GM23338 (cell line): ENCODE measurements around the gene VPS37C. TPM values are rescaled to one million over a fixed set of nuclear protein-coding genes. Genes with fewer than 3 reads are reported as not detected.

Source experiments
- ATAC-seq: fragments of 200-7000 bp; cut with Tn5 transposase; 3 replicates; pipeline ENCODE4 v1.9.1; 2020
- DNase-seq: peaks from one replicate; pipeline ENCODE4 v3.0.0-alpha.2; 2015; ENCODE audit warnings: low spot score
- H2AFZ ChIP-seq: fragments of 200-600 bp; sonication (generic); 2 replicates; pipeline ENCODE4 v1.8.0; 2016; ENCODE audit warnings: antibody characterized with exemption, mild to moderate bottlenecking, moderate library complexity
- H3F3A ChIP-seq: fragments of 200-600 bp; sonication (generic); replicated peaks from 2 replicates; pipeline ENCODE4 v1.8.0; 2017; ENCODE audit warnings: antibody characterized with exemption, mixed run types, low read depth
- H3K27ac ChIP-seq: fragments of 200-600 bp; sonication (generic); 2 replicates; pipeline ENCODE4 v1.6.1; 2016; ENCODE audit warnings: low read depth
- H3K27me3 ChIP-seq: fragments of 200-600 bp; sonication (generic); 2 replicates; pipeline ENCODE4 v1.8.0; 2016; ENCODE audit warnings: mild to moderate bottlenecking, mixed run types, moderate library complexity; ENCODE audit not compliant: insufficient read depth
- H3K36me3 ChIP-seq: fragments of 200-600 bp; sonication (generic); 2 replicates; pipeline ENCODE4 v1.8.0; 2016; ENCODE audit warnings: mild to moderate bottlenecking; ENCODE audit not compliant: insufficient read depth
- H3K4me1 ChIP-seq: fragments of 200-600 bp; sonication (generic); 2 replicates; pipeline ENCODE4 v1.8.0; 2016; ENCODE audit warnings: mild to moderate bottlenecking, moderate library complexity; ENCODE audit not compliant: insufficient read depth
- H3K4me2 ChIP-seq: fragments of 200-600 bp; sonication (generic); 2 replicates; pipeline ENCODE4 v1.7.1; 2017; ENCODE audit warnings: mixed run types
- H3K4me3 ChIP-seq: fragments of 200-600 bp; sonication (generic); 2 replicates; pipeline ENCODE4 v1.6.1; 2016; ENCODE audit warnings: mixed run types
- H3K79me2 ChIP-seq: fragments of 200-600 bp; sonication (generic); replicated peaks from 2 replicates; pipeline ENCODE4 v1.8.0; 2017; ENCODE audit warnings: mild to moderate bottlenecking; ENCODE audit not compliant: insufficient read depth
- H3K9me2 ChIP-seq: fragments of 200-600 bp; sonication (generic); 2 replicates; pipeline ENCODE4 v1.8.0; 2017; ENCODE audit not compliant: insufficient read depth
- H4K20me1 ChIP-seq: fragments of 200-600 bp; sonication (generic); replicated peaks from 2 replicates; pipeline ENCODE4 v1.8.0; 2017; ENCODE audit warnings: mild to moderate bottlenecking; ENCODE audit not compliant: insufficient read depth
- H3K27ac Mint-ChIP-seq: 2 replicates; pipeline ENCODE4 v1.8.0; 2020; ENCODE audit warnings: inconsistent platforms, mild to moderate bottlenecking, moderate library complexity, mixed read lengths
- H3K27me3 Mint-ChIP-seq: 3 replicates; pipeline ENCODE4 v1.8.0; 2022; ENCODE audit warnings: low read depth, mild to moderate bottlenecking, moderate library complexity, mixed read lengths, inconsistent platforms; ENCODE audit not compliant: insufficient read depth, poor library complexity
- H3K36me3 Mint-ChIP-seq: 3 replicates; pipeline ENCODE4 v1.8.0; 2021; ENCODE audit warnings: low read depth, mild to moderate bottlenecking, inconsistent platforms, moderate library complexity, mixed read lengths
- H3K4me1 Mint-ChIP-seq: 3 replicates; pipeline ENCODE4 v1.8.0; 2020; ENCODE audit warnings: mild to moderate bottlenecking, inconsistent platforms, mixed read lengths
- H3K4me3 Mint-ChIP-seq: 3 replicates; pipeline ENCODE4 v1.8.0; 2021; ENCODE audit warnings: moderate library complexity, mild to moderate bottlenecking, inconsistent platforms, mixed read lengths
- H3K9me3 Mint-ChIP-seq: 3 replicates; pipeline ENCODE4 v1.8.0; 2020; ENCODE audit warnings: moderate library complexity, mild to moderate bottlenecking, inconsistent platforms, mixed read lengths
- CREB1 ChIP-seq: fragments of 250-450 bp; sonication (Bioruptor Pico); IDR thresholded peaks from 2 replicates; pipeline ENCODE4 v1.5.0; 2020; ENCODE audit warnings: low read depth, mild to moderate bottlenecking, moderate library complexity
- CTCF ChIP-seq, 2 experiments: fragments of 200-600 bp in 1 of 2; sonication (generic) in 1 of 2; conservative IDR thresholded peaks; 2 replicates each; pipeline versions ENCODE4 v1.5.1 to v1.6.1; 2016 to 2017; ENCODE audit warnings: antibody characterized with exemption in 2 of 2, low read depth in 2 of 2, mild to moderate bottlenecking in 2 of 2, moderate library complexity in 1 of 2
- ETS1 ChIP-seq: IDR thresholded peaks from 2 replicates; pipeline ENCODE4 v1.6.1; 2016; ENCODE audit warnings: antibody characterized with exemption
- EZH2 ChIP-seq: fragments of 200-600 bp; sonication (generic); IDR thresholded peaks from one replicate; pipeline ENCODE4 v1.8.0; 2017; ENCODE audit warnings: antibody characterized with exemption, mild to moderate bottlenecking, low read depth; ENCODE audit not compliant: unreplicated experiment
- EZH2phosphoT487 ChIP-seq: fragments of 200-600 bp; sonication (generic); IDR thresholded peaks from one replicate; pipeline ENCODE4 v1.8.1; 2018; ENCODE audit warnings: antibody characterized with exemption; ENCODE audit not compliant: unreplicated experiment
- JUNB ChIP-seq: IDR thresholded peaks from one replicate; pipeline ENCODE4 v1.6.1; 2016; ENCODE audit warnings: antibody characterized with exemption; ENCODE audit not compliant: unreplicated experiment
- NANOG ChIP-seq: IDR thresholded peaks from 2 replicates; pipeline ENCODE4 v1.6.1; 2016; ENCODE audit warnings: antibody characterized with exemption, borderline replicate concordance
- POLR2AphosphoS5 ChIP-seq: IDR thresholded peaks from 2 replicates; pipeline ENCODE4 v1.6.1; 2016; ENCODE audit warnings: antibody characterized with exemption, low read depth
- STAT1 ChIP-seq: IDR thresholded peaks from one replicate; pipeline ENCODE4 v1.6.1; 2016; ENCODE audit warnings: antibody characterized with exemption; ENCODE audit not compliant: unreplicated experiment
- ZNF114 ChIP-seq: fragments of 250-450 bp; sonication (Bioruptor Pico); IDR thresholded peaks from 2 replicates; pipeline ENCODE4 v1.5.0; 2020; ENCODE audit warnings: mild to moderate bottlenecking, moderate library complexity
- ZNF331 ChIP-seq: fragments of 250-450 bp; sonication (Bioruptor Pico); IDR thresholded peaks from 2 replicates; pipeline ENCODE4 v1.5.0; 2020; ENCODE audit warnings: low read depth, mild to moderate bottlenecking, moderate library complexity
- polyA plus RNA-seq: library from polyadenylated mRNA; unstranded; fragments of >200 nt; fragmentation: Nextera tagmentation; extraction: Ambion mirVana; gene quantifications from 2 replicates; pipeline ENCODE4 v1.2.1, GENCODE V29; 2016
- total RNA-seq: library from RNA; depleted of rRNA; stranded (reverse); fragments of >200 nt; shearing (Covaris generic); gene quantifications from 2 replicates; pipeline ENCODE4 v1.2.3, GENCODE V29; 2014
- TF ChIP-seq, protein P1 (sequence below): fragments of 250-450 bp; sonication (Bioruptor Pico); IDR thresholded peaks from 2 replicates; pipeline ENCODE4 v1.5.0; 2020; ENCODE audit warnings: mild to moderate bottlenecking, moderate library complexity

Gene VPS37C
- total and polyA plus RNA-seq, 2 experiments from 2014 or later = 8.8 to 19.4 TPM

DNA sequence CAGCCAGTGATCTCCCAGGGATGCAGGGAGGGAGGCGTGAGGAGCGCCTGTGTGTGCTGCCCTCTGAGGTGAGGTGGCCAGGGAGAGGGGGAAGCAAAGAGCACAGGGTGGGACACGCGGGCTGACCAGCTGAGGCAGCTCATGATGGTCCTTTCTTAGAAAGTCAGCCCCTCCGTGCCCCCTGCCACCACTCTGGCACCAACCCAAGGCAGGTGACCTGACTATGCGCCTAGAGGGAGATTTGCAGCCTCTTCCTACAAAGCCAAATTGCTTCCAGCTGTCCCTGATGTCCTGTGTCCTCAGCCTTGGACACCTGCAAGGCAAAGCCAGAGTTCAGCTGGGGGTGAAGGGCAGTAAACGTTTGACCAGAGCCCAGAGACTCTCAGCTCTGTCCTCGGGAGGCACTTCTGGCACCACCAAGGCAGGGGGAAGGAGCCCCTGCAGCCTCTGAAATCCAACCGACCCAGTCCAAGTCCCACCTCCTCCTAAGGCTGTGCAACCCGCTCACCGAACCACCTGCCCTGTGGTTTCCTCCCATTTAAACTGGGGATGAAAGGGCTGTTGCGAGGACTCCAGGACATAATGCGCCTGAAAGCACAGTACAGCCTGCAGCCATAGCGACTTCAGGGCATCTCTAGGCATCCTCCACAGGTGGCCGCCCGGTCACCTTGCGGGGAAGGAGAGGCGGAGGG lies 32.1 kb downstream of the VPS37C start (continued):
- TF ChIP-seq ZNF331 (CRISPR knock-in tag) = no peak
- no peak for TF ChIP-seq ZNF114 (CRISPR knock-in tag)
- TF ChIP-seq POLR2AphosphoS5 = no peak; the same call in 1 of the 2 replicates
- TF ChIP-seq ETS1 = no peak
- TF ChIP-seq STAT1 = no peak
- TF ChIP-seq EZH2 = no peak

DNA sequence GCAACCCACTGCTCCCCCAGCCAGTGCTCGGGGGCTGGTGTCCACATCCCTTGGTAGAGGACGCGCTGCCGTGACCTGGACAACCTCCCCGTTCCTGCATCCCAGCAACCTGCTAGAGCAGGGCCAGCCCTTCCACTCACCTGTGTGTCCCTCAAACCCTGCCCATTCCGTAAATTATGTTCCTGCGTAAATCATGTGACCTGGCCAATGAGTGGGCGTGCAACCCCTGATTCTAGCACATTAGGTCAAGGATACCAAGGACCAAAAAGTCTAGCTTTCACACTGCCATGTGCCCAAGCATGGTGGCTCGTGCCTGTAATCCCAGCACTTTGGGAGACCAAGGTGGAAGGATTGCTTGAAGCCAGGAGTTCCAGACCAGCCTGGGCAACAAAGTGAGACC lies 33.2 kb downstream of the VPS37C start:
- no peaks in the 10 kb centered on the region for H4K20me1 ChIP-seq
- Mint-ChIP-seq H3K27ac (no peak overlapping the region), H3K27me3 (no peaks in the 10 kb centered on the region), H3K9me3 (no peaks in the 10 kb centered on the region), H3K4me1 (peaks cover 8% of the 10 kb centered on the region), H3K4me3 (no peak overlapping the region), H3K36me3 (0 out of 3 replicates have a peak, but pooled peaks cover 2% of the 10 kb centered on the region)
- H3K79me2 ChIP-seq = no peaks in the 10 kb centered on the region
- no peaks in the 10 kb centered on the region for H3F3A ChIP-seq
- no peak overlapping the region for H3K27ac ChIP-seq
- H3K4me1 ChIP-seq = 0 out of 2 replicates have a peak, but pooled peaks cover 2% of the 10 kb centered on the region
- no peaks in the 10 kb centered on the region for H3K9me2 ChIP-seq
- no peak overlapping the region for H3K4me3 ChIP-seq
- DNase-seq (no peak), ATAC-seq (no peak)
- H3K4me2 ChIP-seq = no peak overlapping the region
- H3K36me3 ChIP-seq = no peaks in the 10 kb centered on the region
- no peak overlapping the region for H2AFZ ChIP-seq
- H3K27me3 ChIP-seq = no peaks in the 10 kb centered on the region
- TF ChIP-seq ZNF331 (CRISPR knock-in tag) (no peak), NANOG (no peak), CTCF (conservative IDR thresholded peaks at IDR 0.05; ENCODE audit: low read depth in 2 of 2) (no peak), JUNB (no peak), CREB1 (CRISPR knock-in tag) (no peak), ZNF114 (CRISPR knock-in tag) (no peak), EZH2 (no peak), POLR2AphosphoS5 (no peak), EZH2phosphoT487 (no peak), STAT1 (no peak)
- TF ChIP-seq, protein P1, sequence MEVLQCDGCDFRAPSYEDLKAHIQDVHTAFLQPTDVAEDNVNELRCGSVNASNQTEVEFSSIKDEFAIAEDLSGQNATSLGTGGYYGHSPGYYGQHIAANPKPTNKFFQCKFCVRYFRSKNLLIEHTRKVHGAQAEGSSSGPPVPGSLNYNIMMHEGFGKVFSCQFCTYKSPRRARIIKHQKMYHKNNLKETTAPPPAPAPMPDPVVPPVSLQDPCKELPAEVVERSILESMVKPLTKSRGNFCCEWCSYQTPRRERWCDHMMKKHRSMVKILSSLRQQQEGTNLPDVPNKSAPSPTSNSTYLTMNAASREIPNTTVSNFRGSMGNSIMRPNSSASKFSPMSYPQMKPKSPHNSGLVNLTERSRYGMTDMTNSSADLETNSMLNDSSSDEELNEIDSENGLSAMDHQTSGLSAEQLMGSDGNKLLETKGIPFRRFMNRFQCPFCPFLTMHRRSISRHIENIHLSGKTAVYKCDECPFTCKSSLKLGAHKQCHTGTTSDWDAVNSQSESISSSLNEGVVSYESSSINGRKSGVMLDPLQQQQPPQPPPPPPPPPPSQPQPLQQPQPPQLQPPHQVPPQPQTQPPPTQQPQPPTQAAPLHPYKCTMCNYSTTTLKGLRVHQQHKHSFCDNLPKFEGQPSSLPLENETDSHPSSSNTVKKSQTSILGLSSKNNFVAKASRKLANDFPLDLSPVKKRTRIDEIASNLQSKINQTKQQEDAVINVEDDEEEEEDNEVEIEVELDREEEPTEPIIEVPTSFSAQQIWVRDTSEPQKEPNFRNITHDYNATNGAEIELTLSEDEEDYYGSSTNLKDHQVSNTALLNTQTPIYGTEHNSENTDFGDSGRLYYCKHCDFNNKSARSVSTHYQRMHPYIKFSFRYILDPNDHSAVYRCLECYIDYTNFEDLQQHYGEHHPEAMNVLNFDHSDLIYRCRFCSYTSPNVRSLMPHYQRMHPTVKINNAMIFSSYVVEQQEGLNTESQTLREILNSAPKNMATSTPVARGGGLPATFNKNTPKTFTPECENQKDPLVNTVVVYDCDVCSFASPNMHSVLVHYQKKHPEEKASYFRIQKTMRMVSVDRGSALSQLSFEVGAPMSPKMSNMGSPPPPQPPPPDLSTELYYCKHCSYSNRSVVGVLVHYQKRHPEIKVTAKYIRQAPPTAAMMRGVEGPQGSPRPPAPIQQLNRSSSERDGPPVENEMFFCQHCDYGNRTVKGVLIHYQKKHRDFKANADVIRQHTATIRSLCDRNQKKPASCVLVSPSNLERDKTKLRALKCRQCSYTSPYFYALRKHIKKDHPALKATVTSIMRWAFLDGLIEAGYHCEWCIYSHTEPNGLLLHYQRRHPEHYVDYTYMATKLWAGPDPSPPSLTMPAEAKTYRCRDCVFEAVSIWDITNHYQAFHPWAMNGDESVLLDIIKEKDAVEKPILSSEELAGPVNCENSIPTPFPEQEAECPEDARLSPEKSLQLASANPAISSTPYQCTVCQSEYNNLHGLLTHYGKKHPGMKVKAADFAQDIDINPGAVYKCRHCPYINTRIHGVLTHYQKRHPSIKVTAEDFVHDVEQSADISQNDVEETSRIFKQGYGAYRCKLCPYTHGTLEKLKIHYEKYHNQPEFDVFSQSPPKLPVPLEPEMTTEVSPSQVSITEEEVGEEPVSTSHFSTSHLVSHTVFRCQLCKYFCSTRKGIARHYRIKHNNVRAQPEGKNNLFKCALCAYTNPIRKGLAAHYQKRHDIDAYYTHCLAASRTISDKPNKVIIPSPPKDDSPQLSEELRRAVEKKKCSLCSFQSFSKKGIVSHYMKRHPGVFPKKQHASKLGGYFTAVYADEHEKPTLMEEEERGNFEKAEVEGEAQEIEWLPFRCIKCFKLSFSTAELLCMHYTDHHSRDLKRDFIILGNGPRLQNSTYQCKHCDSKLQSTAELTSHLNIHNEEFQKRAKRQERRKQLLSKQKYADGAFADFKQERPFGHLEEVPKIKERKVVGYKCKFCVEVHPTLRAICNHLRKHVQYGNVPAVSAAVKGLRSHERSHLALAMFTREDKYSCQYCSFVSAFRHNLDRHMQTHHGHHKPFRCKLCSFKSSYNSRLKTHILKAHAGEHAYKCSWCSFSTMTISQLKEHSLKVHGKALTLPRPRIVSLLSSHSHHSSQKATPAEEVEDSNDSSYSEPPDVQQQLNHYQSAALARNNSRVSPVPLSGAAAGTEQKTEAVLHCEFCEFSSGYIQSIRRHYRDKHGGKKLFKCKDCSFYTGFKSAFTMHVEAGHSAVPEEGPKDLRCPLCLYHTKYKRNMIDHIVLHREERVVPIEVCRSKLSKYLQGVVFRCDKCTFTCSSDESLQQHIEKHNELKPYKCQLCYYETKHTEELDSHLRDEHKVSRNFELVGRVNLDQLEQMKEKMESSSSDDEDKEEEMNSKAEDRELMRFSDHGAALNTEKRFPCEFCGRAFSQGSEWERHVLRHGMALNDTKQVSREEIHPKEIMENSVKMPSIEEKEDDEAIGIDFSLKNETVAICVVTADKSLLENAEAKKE (CRISPR knock-in tag) = no peak
